Esophagus muscularis mucosa (tissue), 4 donors: ENCODE measurements around the gene LRRC8E. TPM values are rescaled to one million over a fixed set of nuclear protein-coding genes. Genes with fewer than 3 reads are reported as not detected.

Experiments used
- DNase-seq: peaks from one replicate; pipeline ENCODE4 v3.0.0-alpha.2; 2017; ENCODE audit errors: extremely low spot score
- H3K27ac ChIP-seq, 4 donors: fragments of 200-600 bp; sonication (generic); replicated peaks in 1 of 4; 1 replicate in 3 of 4; 2 replicates in 1 of 4; pipeline ENCODE4 v1.5.1; 2016 to 2019; ENCODE audit warnings: mild to moderate bottlenecking in 1 of 4
- H3K27me3 ChIP-seq, 4 donors: fragments of 200-600 bp; sonication (generic); one replicate each; pipeline versions ENCODE4 v1.5.1 to v1.6.0; 2016 to 2019
- H3K36me3 ChIP-seq, 4 donors: fragments of 200-600 bp; sonication (generic); one replicate each; pipeline ENCODE4 v1.5.1; 2016 to 2019
- H3K4me1 ChIP-seq, 4 donors: fragments of 200-600 bp; sonication (generic); one replicate each; pipeline ENCODE4 v1.5.1; 2016 to 2019
- H3K4me3 ChIP-seq, 4 donors: fragments of 200-600 bp; sonication (generic); 1 replicate in 2 of 4; 2 replicates in 2 of 4; pipeline ENCODE4 v1.5.1; 2016 to 2019; ENCODE audit warnings: mild to moderate bottlenecking in 4 of 4, moderate library complexity in 1 of 4
- H3K9me3 ChIP-seq, 4 donors: fragments of 200-600 bp; sonication (generic); 1 replicate in 3 of 4; 2 replicates in 1 of 4; pipeline ENCODE4 v1.5.1; 2016 to 2019
- EP300 ChIP-seq: sonication (generic); formaldehyde crosslinking; IDR thresholded peaks from one replicate; pipeline ENCODE4 v1.6.1; 2017; ENCODE audit warnings: antibody characterized with exemption
- POLR2A ChIP-seq: fragments of 450-650 bp; IDR thresholded peaks from one replicate; pipeline ENCODE4 v1.6.1; 2017; ENCODE audit warnings: antibody characterized with exemption, moderate library complexity, mild to moderate bottlenecking, low read depth
- POLR2AphosphoS5 ChIP-seq, 2 donors: sonication (generic); formaldehyde crosslinking; IDR thresholded peaks; one replicate each; pipeline ENCODE4 v1.6.1; 2017; ENCODE audit warnings: antibody characterized with exemption in 2 of 2
- WGBS: methylation state at CpG from one replicate; pipeline ENCODE4 v1.1.5; 2018; 5-methylcytosine and 5-hydroxymethylcytosine counted together
- intact Hi-C: fragments of 100-400 bp; cut with DNase I; formaldehyde crosslinking; loops from one replicate; pipeline ENCODE4 v1.15.1; 2023
- total RNA-seq, 4 donors: library from RNA; depleted of rRNA; stranded (reverse); fragments of >200 nt; gene quantifications; one replicate each; pipeline versions ENCODE4 v1.1.0 to v1.2.1, GENCODE V29; 2016
- TF ChIP-seq, protein P1 (sequence below), 3 experiments: fragments of 200-600 bp in 2 of 3; fragments of 450-650 bp in 1 of 3; sonication (generic) in 2 of 3; IDR thresholded peaks; one replicate each; pipeline ENCODE4 v1.5.1; 2017 to 2019; ENCODE audit warnings: antibody characterized with exemption in 3 of 3, mild to moderate bottlenecking in 2 of 3, moderate library complexity in 1 of 3

Gene LRRC8E
- total RNA-seq, 4 donors from 2014 or later = 0.33 to 1.0 (median 0.46) TPM; not detected in 1

DNA sequence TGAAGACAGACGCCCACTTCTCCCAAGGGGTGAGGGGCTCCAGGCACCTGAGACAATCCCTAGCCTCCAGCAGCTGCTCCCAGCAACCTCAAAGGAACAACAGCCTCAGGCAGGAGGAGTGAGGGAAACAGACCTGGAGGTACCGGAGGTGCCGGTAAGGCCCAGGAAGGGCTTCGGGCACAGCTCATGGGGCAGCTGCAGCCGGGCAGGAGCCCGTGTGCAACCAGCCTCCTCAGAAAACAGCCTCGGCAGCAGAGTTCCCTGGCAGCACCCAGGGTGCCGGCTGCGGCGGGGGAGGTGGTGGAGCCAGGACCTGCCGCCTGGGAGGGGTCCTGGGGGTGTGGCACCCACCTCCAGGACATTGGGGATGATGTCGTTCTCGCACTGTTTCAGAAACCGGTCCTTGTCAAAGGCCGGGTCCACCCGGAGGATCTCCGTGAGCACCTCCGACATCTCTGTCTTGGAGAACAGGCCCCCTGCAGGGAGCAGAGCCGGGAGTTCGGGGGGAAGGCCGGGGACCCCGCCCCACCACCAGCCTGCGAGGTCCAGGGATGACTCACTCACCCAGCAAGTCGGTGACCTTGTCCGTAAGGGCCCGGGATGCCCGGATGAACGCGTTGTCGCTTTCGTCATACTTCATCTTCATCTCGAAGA is 44.1 kb downstream of the LRRC8E start:
- Histone ChIP-seq H3K9me3 (no peaks in the 10 kb centered on the region), H3K36me3 (peaks cover 58 to 76% (median 70%) of the 10 kb centered on the region in 4 donors), H3K27ac (peak overlapping the region; percentile 91 to 96 (median 94)), H3K27me3 (no peaks in the 10 kb centered on the region), H3K4me3 (no peak overlapping the region), H3K4me1 (peaks cover 27 to 65% (median 58%) of the 10 kb centered on the region in 4 donors)
- intact Hi-C loops = no loop called here
- 93% methylated on average over 16 of the region's 32 CpGs for WGBS
- no peak for DNase-seq
- TF ChIP-seq EP300 (no peak), POLR2AphosphoS5 (IDR thresholded peaks at IDR 0.05) (no peak), POLR2A (no peak)
- TF ChIP-seq, protein P1, sequence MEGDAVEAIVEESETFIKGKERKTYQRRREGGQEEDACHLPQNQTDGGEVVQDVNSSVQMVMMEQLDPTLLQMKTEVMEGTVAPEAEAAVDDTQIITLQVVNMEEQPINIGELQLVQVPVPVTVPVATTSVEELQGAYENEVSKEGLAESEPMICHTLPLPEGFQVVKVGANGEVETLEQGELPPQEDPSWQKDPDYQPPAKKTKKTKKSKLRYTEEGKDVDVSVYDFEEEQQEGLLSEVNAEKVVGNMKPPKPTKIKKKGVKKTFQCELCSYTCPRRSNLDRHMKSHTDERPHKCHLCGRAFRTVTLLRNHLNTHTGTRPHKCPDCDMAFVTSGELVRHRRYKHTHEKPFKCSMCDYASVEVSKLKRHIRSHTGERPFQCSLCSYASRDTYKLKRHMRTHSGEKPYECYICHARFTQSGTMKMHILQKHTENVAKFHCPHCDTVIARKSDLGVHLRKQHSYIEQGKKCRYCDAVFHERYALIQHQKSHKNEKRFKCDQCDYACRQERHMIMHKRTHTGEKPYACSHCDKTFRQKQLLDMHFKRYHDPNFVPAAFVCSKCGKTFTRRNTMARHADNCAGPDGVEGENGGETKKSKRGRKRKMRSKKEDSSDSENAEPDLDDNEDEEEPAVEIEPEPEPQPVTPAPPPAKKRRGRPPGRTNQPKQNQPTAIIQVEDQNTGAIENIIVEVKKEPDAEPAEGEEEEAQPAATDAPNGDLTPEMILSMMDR (IDR thresholded peaks at IDR 0.05) = no peak

DNA sequence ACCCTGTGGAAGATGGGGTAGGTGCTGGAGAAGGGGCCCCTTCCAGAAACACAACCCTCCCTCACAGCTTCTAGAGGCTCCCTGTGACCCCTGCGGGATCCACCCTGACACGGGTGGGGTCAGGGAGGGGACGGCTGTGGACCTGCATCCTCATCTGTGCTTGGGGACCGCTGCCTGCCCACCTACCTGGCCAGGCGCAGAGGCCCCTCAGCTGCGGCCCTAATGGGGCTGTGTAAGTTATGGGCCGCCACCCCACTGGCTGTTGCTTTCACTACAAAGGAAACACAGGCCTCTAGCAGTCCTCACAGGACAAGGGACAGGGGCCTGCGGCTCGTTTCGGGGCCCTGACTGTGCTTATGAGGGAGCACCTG is 44.6 kb downstream of the LRRC8E start:
- no peak for TF ChIP-seq EP300
- TF ChIP-seq, protein P1 (IDR thresholded peaks at IDR 0.05) = no peak
- TF ChIP-seq POLR2A = no peak
- TF ChIP-seq POLR2AphosphoS5 (IDR thresholded peaks at IDR 0.05) = no peak
- H3K4me1 ChIP-seq = peaks cover 22 to 61% (median 53%) of the 10 kb centered on the region in 4 donors
- peaks cover 62 to 81% (median 75%) of the 10 kb centered on the region in 4 donors for H3K36me3 ChIP-seq
- H3K4me3 ChIP-seq = no peak overlapping the region
- no peak for DNase-seq
- no peaks in the 10 kb centered on the region for H3K27me3 ChIP-seq
- H3K9me3 ChIP-seq = no peaks in the 10 kb centered on the region
- peak overlapping the region; percentile 91 to 96 (median 94) for H3K27ac ChIP-seq
- intact Hi-C loops = no loop called here
- WGBS = 90% methylated on average over 4 of the region's 10 CpGs

DNA sequence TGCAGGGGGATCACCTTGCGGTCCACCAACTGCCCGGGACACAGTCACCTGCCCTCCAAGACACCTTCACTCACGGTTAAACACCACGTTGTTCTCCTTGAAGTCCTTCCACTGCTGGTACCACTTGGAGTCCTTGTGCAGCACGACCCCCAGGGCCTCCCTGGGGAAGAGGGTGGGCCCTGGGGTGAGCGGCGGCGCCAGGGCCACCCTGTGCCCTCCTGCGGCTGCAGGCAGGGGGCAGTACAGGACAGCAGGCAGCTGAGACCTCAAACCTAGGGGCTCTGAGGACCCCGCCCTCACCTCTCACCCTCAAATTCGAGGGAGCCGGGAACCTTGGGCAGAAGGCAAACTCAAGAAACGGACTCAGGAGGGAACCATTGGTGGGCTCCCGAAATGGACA is 45.1 kb downstream of the LRRC8E start:
- DNase-seq = no peak
- H3K4me1 ChIP-seq = peaks cover 17 to 56% (median 48%) of the 10 kb centered on the region in 4 donors
- no peaks in the 10 kb centered on the region for H3K9me3 ChIP-seq
- peak overlapping the region; percentile 91 to 96 (median 94) for H3K27ac ChIP-seq
- TF ChIP-seq POLR2AphosphoS5 (IDR thresholded peaks at IDR 0.05) (no peak), POLR2A (no peak), EP300 (no peak)
- TF ChIP-seq, protein P1 (IDR thresholded peaks at IDR 0.05) = peak in 1 of 3 experiments; percentile 30
- intact Hi-C loops = no loop called here
- H3K27me3 ChIP-seq = no peaks in the 10 kb centered on the region
- H3K4me3 ChIP-seq = no peak overlapping the region
- H3K36me3 ChIP-seq = peaks cover 62 to 86% (median 79%) of the 10 kb centered on the region in 4 donors
- 82% methylated on average over 7 of the region's 14 CpGs for WGBS

DNA sequence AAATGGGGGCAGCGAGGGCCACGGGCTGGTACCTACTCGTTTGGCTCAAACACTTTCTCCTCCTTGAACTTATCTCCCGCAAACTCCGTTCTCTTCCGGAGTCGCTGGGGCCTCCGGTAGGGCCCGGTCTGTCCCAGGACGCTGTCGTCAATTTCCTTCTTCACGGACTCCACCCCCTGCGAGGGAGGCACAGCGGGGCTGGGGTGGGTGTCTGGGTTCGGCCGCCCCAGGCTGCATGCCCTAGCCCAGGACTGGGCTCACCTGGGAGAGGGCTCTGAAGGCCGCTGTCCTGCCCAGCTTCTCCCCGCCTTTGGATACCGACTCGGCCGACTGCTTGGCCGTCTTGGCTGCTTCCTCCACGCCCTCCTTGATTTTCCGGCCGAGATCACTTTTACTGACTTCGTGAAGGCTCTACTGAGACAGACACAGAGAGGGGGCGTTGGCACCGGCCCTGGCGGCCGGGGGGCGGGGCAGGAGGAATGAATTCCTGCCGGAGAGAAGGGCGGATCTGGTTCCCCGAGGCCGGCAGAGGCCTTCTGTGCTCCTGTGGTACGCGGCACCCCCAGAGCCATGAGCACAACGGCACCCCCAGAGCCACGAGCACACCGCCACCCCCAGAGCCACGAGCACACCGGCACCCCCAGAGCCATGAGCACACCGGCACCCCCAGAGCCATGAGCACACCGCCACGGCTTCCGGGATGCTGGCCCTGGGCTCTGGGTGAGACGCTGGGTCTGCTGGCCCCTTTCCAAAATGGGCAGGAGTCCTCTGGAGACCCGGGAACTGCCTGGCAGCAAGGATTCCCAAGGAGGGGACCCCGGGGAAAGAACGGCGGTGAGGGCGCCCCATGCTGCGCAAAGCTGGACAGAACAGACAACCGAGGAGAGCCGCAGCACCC is 45.8 kb downstream of the LRRC8E start:
- WGBS = 93% methylated on average over 29 of the region's 55 CpGs
- Histone ChIP-seq H3K4me3 (no peak overlapping the region), H3K27ac (peak overlapping the region; percentile 91 to 96 (median 94)), H3K36me3 (peaks cover 62 to 89% (median 85%) of the 10 kb centered on the region in 4 donors), H3K27me3 (no peaks in the 10 kb centered on the region), H3K4me1 (peaks cover 13 to 55% (median 45%) of the 10 kb centered on the region in 4 donors), H3K9me3 (no peaks in the 10 kb centered on the region)
- no peak for DNase-seq
- intact Hi-C loops = no loop called here
- TF ChIP-seq, protein P1 (IDR thresholded peaks at IDR 0.05) = no peak
- no peak for TF ChIP-seq POLR2A
- no peak for TF ChIP-seq EP300
- no peak for TF ChIP-seq POLR2AphosphoS5 (IDR thresholded peaks at IDR 0.05)
